Measurements from ENCODE around the gene PHPT1. TPM values are rescaled to one million over a fixed set of nuclear protein-coding genes. Genes with fewer than 3 reads are reported as not detected.
A peak's percentile ranks its signal among the peaks of the same experiment; 100 is the strongest.

Gene PHPT1
- total and polyA plus RNA-seq, 4 donors, result 23.2 to 83.1 (median 42.3) TPM

- TF ChIP-seq FOXA2 (IDR thresholded peaks at IDR 0.05) (no peak), TAF1 (conservative IDR thresholded peaks at IDR 0.05) (no peak), RXRA (IDR thresholded peaks at IDR 0.05) (no peak), GABPA (IDR thresholded peaks at IDR 0.05 in 1 of 2, conservative IDR thresholded peaks at IDR 0.05 in 1 of 2) (no peak), HNF4A (conservative IDR thresholded peaks at IDR 0.05) (no peak), CTCF (IDR thresholded peaks at IDR 0.05; ENCODE audit: low read depth, low read length, missing input control) (no peak), NR2F2 (IDR thresholded peaks at IDR 0.05) (no peak), REST (IDR thresholded peaks at IDR 0.05) (no peak), ATF3 (IDR thresholded peaks at IDR 0.05) (no peak)
- Histone ChIP-seq H3K27ac (ENCODE audit: low read depth in 1 of 2, low read length in 2 of 2) (peak overlapping the region; percentile 85 to 94), H3K27me3 (ENCODE audit: control insufficient read depth in 4 of 4, insufficient read depth in 4 of 4, low read length in 3 of 4) (no peaks in the 10 kb centered on the region), H3K36me3 (ENCODE audit: control insufficient read depth in 4 of 4, insufficient read depth in 3 of 4, low read depth in 1 of 4, low read length in 3 of 4) (peaks cover 0 to 2% (median 0%) of the 10 kb centered on the region in 4 donors), H3K9ac (ENCODE audit: low read depth in 1 of 2, low read length in 2 of 2) (no peak overlapping the region), H3K4me1 (ENCODE audit: control insufficient read depth in 4 of 4, insufficient read depth in 4 of 4, low read length in 3 of 4) (peaks cover 3 to 29% (median 25%) of the 10 kb centered on the region in 4 donors), H3K4me3 (ENCODE audit: low read depth in 1 of 3, low read length in 3 of 3) (peak overlapping the region; percentile 72 to 92 (median 74)), H3K9me3 (ENCODE audit: control insufficient read depth in 4 of 4, low read length in 3 of 4) (no peaks in the 10 kb centered on the region)
- WGBS, result 82% methylated on average over 25 of the region's 25 CpGs
- DNase-seq (ENCODE audit: low spot score), result peak; percentile 31
Observed at GRCh38 chr9:136806631-136807201, 42.5 kb upstream of the PHPT1 start.

- Histone ChIP-seq H3K27me3 (ENCODE audit: control insufficient read depth in 4 of 4, insufficient read depth in 4 of 4, low read length in 3 of 4) (no peaks in the 10 kb centered on the region), H3K4me3 (ENCODE audit: low read depth in 1 of 3, low read length in 3 of 3) (peak within 1 kb of the TSS; percentile 72 to 92 (median 74)), H3K4me1 (ENCODE audit: control insufficient read depth in 4 of 4, insufficient read depth in 4 of 4, low read length in 3 of 4) (peaks cover 3 to 29% (median 25%) of the 10 kb centered on the region in 4 donors), H3K9ac (ENCODE audit: low read depth in 1 of 2, low read length in 2 of 2) (peak within 1 kb of the TSS; percentile 78 to 80), H3K9me3 (ENCODE audit: control insufficient read depth in 4 of 4, low read length in 3 of 4) (no peaks in the 10 kb centered on the region), H3K36me3 (ENCODE audit: control insufficient read depth in 4 of 4, insufficient read depth in 3 of 4, low read depth in 1 of 4, low read length in 3 of 4) (peaks cover 0 to 2% (median 0%) of the 10 kb centered on the region in 4 donors), H3K27ac (ENCODE audit: low read depth in 1 of 2, low read length in 2 of 2) (peak within 1 kb of the TSS; percentile 85 to 94)
- peak; percentile 84 for DNase-seq (ENCODE audit: low spot score)
- TF ChIP-seq SP1 (IDR thresholded peaks at IDR 0.05) (no peak), FOXA1 (IDR thresholded peaks at IDR 0.05) (no peak), YY1 (IDR thresholded peaks at IDR 0.05) (peak; percentile 65), ATF3 (IDR thresholded peaks at IDR 0.05) (no peak), FOXA2 (IDR thresholded peaks at IDR 0.05) (no peak), HNF4A (conservative IDR thresholded peaks at IDR 0.05) (no peak), RXRA (IDR thresholded peaks at IDR 0.05) (no peak), CTCF (IDR thresholded peaks at IDR 0.05; ENCODE audit: low read depth, low read length, missing input control) (peak; percentile 6)
- under 1% methylated on average over 96 of the region's 96 CpGs for WGBS
Observed at GRCh38 chr9:136807281-136808074, 41.7 kb upstream of the PHPT1 start, which contains the start of gene RABL6. Gene RABL6, plus strand, starts transcription at chr9:136807948. Its CDS starts 249 bp downstream, at chr9:136808197.
